Breast epithelium (tissue), 4 donors: ENCODE results near the gene FGF5. TPM values are rescaled to one million over a fixed set of nuclear protein-coding genes. Genes with fewer than 3 reads are reported as not detected.

ENCODE experiments used
- DNase-seq, 2 donors: peaks; one replicate each; pipeline ENCODE4 v3.0.0-alpha.2; 2019; ENCODE audit warnings: low spot score in 2 of 2
- H3K27ac ChIP-seq, 2 donors: fragments of 200-600 bp; sonication (generic) in 1 of 2; one replicate each; pipeline ENCODE4 v1.5.1; 2016 to 2019; ENCODE audit warnings: mild to moderate bottlenecking in 1 of 2
- H3K27me3 ChIP-seq, 2 donors: fragments of 200-600 bp; sonication (generic) in 1 of 2; one replicate each; pipeline versions ENCODE4 v1.5.1 to v1.6.0; 2017 to 2019; ENCODE audit warnings: control low read depth in 1 of 2, mild to moderate bottlenecking in 1 of 2
- H3K36me3 ChIP-seq: fragments of 200-600 bp; one replicate; pipeline ENCODE4 v1.5.1; 2019
- H3K4me1 ChIP-seq, 2 donors: fragments of 200-600 bp; sonication (generic); one replicate each; pipeline ENCODE4 v1.5.1; 2016 to 2019; ENCODE audit warnings: control low read depth in 1 of 2
- H3K4me3 ChIP-seq, 3 donors: fragments of 200-600 bp; sonication (generic); 1 replicate in 2 of 3; 2 replicates in 1 of 3; pipeline ENCODE4 v1.5.1; 2016 to 2019; ENCODE audit warnings: mild to moderate bottlenecking in 3 of 3, moderate library complexity in 2 of 3
- H3K9me3 ChIP-seq, 2 donors: fragments of 200-600 bp; sonication (generic) in 1 of 2; one replicate each; pipeline ENCODE4 v1.5.1; 2016 to 2019; ENCODE audit warnings: control low read depth in 1 of 2
- POLR2A ChIP-seq: fragments of 450-650 bp; IDR thresholded peaks from one replicate; pipeline ENCODE4 v1.6.1; 2016; ENCODE audit warnings: antibody characterized with exemption, mild to moderate bottlenecking, moderate library complexity
- POLR2AphosphoS5 ChIP-seq, 3 donors: sonication (generic); formaldehyde crosslinking; IDR thresholded peaks; one replicate each; pipeline ENCODE4 v1.6.1; 2017; ENCODE audit warnings: antibody characterized with exemption in 3 of 3
- intact Hi-C: fragments of 100-400 bp; cut with DNase I; formaldehyde crosslinking; loops from one replicate; pipeline ENCODE4 v1.15.1; 2023; ENCODE audit warnings: low total_unique reads
- total RNA-seq, 3 donors: library from RNA; depleted of rRNA; stranded (reverse); fragments of >200 nt; gene quantifications; one replicate each; pipeline ENCODE4 v1.1.0, GENCODE V29; 2016
- TF ChIP-seq, protein P1 (sequence below), 3 donors: fragments of 450-650 bp; IDR thresholded peaks; one replicate each; pipeline ENCODE4 v1.5.1; 2016 to 2017; ENCODE audit warnings: antibody characterized with exemption in 3 of 3, mild to moderate bottlenecking in 3 of 3, moderate library complexity in 3 of 3

Gene FGF5
- total RNA-seq, 3 donors from 2014 or later: not detected

GRCh38 chr4:80270321-80270720 lies 3.9 kb downstream of the FGF5 start:
- peaks cover 0 to 44% of the 10 kb centered on the region in 2 donors for H3K27me3 ChIP-seq
- TF ChIP-seq, protein P1, sequence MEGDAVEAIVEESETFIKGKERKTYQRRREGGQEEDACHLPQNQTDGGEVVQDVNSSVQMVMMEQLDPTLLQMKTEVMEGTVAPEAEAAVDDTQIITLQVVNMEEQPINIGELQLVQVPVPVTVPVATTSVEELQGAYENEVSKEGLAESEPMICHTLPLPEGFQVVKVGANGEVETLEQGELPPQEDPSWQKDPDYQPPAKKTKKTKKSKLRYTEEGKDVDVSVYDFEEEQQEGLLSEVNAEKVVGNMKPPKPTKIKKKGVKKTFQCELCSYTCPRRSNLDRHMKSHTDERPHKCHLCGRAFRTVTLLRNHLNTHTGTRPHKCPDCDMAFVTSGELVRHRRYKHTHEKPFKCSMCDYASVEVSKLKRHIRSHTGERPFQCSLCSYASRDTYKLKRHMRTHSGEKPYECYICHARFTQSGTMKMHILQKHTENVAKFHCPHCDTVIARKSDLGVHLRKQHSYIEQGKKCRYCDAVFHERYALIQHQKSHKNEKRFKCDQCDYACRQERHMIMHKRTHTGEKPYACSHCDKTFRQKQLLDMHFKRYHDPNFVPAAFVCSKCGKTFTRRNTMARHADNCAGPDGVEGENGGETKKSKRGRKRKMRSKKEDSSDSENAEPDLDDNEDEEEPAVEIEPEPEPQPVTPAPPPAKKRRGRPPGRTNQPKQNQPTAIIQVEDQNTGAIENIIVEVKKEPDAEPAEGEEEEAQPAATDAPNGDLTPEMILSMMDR (IDR thresholded peaks at IDR 0.05): no peak
- TF ChIP-seq POLR2A (no peak), POLR2AphosphoS5 (IDR thresholded peaks at IDR 0.05) (no peak)
- intact Hi-C loops: no loop called here

DNA sequence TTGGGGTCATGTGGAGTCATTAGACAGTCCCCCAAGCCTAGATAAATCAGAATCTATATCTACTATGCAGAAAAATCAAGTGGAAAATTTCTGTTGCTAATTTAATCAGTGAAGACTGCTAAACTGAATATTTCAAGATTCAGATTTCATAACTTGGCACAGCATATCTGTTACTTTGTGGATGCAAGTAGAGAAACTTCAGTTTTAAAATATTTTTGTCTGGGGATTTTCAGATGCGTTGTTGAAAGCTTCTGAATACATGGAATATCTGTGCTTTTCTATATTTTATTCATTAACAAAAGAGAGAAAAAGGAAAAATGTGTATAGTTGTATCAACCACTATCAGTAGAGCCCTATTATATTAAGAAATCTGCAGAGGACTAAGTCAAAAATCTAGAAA lies 4.4 kb downstream of the FGF5 start:
- H3K4me3 ChIP-seq: no peak overlapping the region
- H3K27ac ChIP-seq: no peak overlapping the region
- H3K36me3 ChIP-seq: no peaks in the 10 kb centered on the region
- no peaks in the 10 kb centered on the region for H3K4me1 ChIP-seq
- peaks cover 0 to 38% of the 10 kb centered on the region in 2 donors for H3K27me3 ChIP-seq
- no peaks in the 10 kb centered on the region for H3K9me3 ChIP-seq
- TF ChIP-seq POLR2AphosphoS5 (IDR thresholded peaks at IDR 0.05): no peak
- TF ChIP-seq POLR2A: no peak
- TF ChIP-seq, protein P1 (IDR thresholded peaks at IDR 0.05): no peak
- intact Hi-C loops: no loop called here
- DNase-seq: no peak

More at GRCh38 chr4:80270321-80270720, 3.9 kb downstream of the FGF5 start:
- no peak overlapping the region for H3K27ac ChIP-seq
- H3K36me3 ChIP-seq: no peaks in the 10 kb centered on the region
- H3K9me3 ChIP-seq: no peaks in the 10 kb centered on the region
- no peaks in the 10 kb centered on the region for H3K4me1 ChIP-seq
- no peak for DNase-seq
- no peak overlapping the region for H3K4me3 ChIP-seq

DNA sequence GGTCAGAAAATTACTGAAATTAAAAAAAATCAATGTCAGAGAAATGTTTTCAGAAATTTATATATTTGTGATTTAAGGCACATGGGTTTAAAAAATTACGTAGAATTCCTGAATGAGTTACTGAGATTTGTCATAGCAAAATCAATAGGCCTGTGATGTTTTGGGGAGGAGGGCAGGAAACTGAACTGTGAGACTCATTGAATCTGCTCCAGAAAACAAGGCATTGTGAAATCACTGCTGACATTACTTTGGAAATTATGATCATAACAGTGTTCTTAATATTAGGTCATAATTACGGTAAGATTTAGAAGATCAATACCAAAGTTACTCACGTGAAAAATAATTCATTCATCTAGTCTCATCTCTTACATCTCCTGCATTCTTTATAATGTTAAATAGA lies 5.3 kb downstream of the FGF5 start:
- H3K4me3 ChIP-seq: no peak overlapping the region
- DNase-seq: no peak
- H3K4me1 ChIP-seq: no peaks in the 10 kb centered on the region
- intact Hi-C loops: no loop called here
- H3K36me3 ChIP-seq: no peaks in the 10 kb centered on the region
- no peak overlapping the region for H3K27ac ChIP-seq
- TF ChIP-seq, protein P1 (IDR thresholded peaks at IDR 0.05): no peak
- TF ChIP-seq POLR2A (no peak), POLR2AphosphoS5 (IDR thresholded peaks at IDR 0.05) (no peak)
- peaks cover 0 to 29% of the 10 kb centered on the region in 2 donors for H3K27me3 ChIP-seq
- H3K9me3 ChIP-seq: no peaks in the 10 kb centered on the region

- TF ChIP-seq POLR2A (no peak), POLR2AphosphoS5 (IDR thresholded peaks at IDR 0.05) (no peak)
- TF ChIP-seq, protein P1 (IDR thresholded peaks at IDR 0.05): no peak
- H3K4me1 ChIP-seq: no peaks in the 10 kb centered on the region
- no peak for DNase-seq
- no peaks in the 10 kb centered on the region for H3K36me3 ChIP-seq
- intact Hi-C loops: no loop called here
- H3K27me3 ChIP-seq: no peaks in the 10 kb centered on the region
- no peak overlapping the region for H3K27ac ChIP-seq
- H3K4me3 ChIP-seq: no peak overlapping the region
- H3K9me3 ChIP-seq: no peaks in the 10 kb centered on the region
These were observed 10.5 kb downstream of the FGF5 start for GRCh38 chr4:80276931-80277330.

DNA sequence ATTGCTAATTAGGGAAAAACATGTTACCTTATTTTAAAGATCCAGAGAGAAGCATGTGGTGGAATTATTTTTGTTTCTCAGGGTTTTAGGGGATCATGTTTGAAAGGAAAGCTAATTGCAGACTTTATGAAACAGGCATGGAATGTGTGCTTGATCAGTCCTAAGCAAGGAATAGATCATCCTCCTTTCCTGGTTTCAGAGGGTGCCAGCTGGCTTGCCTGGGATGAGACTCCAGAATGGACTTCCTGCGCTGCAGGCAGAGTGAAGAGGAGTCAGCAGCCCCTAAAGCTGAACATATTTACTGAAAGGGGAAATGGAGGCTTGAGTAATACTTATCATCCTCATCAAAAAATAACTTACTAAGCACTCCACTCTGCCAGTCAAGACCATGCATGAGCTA lies 13.3 kb downstream of the FGF5 start:
- no peak for TF ChIP-seq POLR2AphosphoS5 (IDR thresholded peaks at IDR 0.05)
- TF ChIP-seq, protein P1 (IDR thresholded peaks at IDR 0.05): no peak
- TF ChIP-seq POLR2A: no peak
- H3K9me3 ChIP-seq: no peaks in the 10 kb centered on the region
- no peaks in the 10 kb centered on the region for H3K36me3 ChIP-seq
- no peak for DNase-seq
- no peak overlapping the region for H3K27ac ChIP-seq
- no peaks in the 10 kb centered on the region for H3K4me1 ChIP-seq
- intact Hi-C loops: no loop called here
- no peak overlapping the region for H3K4me3 ChIP-seq
- H3K27me3 ChIP-seq: no peaks in the 10 kb centered on the region
